ENCODE results near the gene RFK. TPM values are rescaled to one million over a fixed set of nuclear protein-coding genes. Genes with fewer than 3 reads are reported as not detected.

Gene RFK
- total and polyA plus RNA-seq, 2 of the 13 experiments (the other 11 are each of a cell fraction or from before 2014, with no cell fraction given), result 18.2 to 37.2 TPM

DNA sequence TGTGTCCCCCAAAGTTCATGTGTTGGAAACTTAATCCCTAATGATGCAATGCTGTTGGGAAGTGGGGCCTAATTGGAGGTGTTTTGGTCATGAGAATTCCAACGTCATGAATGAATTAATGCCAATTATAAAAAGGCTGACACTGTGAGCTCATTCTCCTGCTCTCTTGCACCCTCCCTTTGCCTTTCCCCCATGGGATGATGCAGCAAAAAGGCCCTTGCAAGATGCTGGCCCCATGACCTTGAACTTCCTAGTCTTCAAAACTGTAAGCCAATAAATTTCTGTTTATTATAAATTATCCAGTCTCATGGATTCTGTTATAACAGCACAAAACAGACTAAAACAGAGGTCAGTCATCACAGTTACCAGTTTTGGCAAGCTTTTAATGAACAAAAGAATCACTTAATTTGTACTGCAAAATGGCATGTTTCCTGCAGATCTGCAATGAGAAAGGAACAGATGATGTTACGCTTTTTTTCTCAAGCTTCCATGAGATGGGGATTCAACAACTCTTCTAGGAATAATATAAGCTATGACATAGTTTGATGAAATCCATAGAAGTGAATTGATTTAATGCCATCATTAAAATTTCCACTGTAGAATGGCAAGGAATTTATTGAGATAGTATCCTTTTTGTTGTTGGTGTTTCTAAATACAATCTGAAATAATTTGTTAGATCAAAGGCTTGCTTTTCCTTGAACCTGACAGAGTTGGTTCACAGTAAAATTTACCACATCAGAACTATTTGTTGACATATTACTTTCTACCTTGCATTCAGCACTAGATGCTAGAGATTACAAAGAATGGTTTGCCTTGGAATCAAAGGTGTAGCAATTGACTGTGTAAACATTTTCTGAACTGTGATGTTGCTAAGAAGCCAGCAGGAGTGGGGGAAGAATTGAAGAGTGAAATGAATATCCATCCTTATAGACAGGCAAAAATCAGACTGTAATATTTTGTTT is 29.3 kb upstream of the RFK start (continued):
- TF ChIP-seq, protein P1, sequence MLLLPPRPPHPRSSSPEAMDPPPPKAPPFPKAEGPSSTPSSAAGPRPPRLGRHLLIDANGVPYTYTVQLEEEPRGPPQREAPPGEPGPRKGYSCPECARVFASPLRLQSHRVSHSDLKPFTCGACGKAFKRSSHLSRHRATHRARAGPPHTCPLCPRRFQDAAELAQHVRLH (CRISPR knock-in tag; IDR thresholded peaks at IDR 0.05; ENCODE audit: borderline replicate concordance, low read depth), result no peak
- peak; percentile 71; the same call in 1 of the 2 replicates for TF ChIP-seq RCOR2 (CRISPR knock-in tag; IDR thresholded peaks at IDR 0.05)
- TF ChIP-seq, protein P2, sequence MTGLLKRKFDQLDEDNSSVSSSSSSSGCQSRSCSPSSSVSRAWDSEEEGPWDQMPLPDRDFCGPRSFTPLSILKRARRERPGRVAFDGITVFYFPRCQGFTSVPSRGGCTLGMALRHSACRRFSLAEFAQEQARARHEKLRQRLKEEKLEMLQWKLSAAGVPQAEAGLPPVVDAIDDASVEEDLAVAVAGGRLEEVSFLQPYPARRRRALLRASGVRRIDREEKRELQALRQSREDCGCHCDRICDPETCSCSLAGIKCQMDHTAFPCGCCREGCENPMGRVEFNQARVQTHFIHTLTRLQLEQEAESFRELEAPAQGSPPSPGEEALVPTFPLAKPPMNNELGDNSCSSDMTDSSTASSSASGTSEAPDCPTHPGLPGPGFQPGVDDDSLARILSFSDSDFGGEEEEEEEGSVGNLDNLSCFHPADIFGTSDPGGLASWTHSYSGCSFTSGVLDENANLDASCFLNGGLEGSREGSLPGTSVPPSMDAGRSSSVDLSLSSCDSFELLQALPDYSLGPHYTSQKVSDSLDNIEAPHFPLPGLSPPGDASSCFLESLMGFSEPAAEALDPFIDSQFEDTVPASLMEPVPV (CRISPR knock-in tag; IDR thresholded peaks at IDR 0.05), result no peak
- TF ChIP-seq AGO2 (optimal IDR thresholded peaks at IDR 0.05; ENCODE audit: low read depth, low read length), result no peak
- no peak for TF ChIP-seq HOXA5 (CRISPR knock-in tag; IDR thresholded peaks at IDR 0.05)
- TF ChIP-seq JDP2 (CRISPR knock-in tag; IDR thresholded peaks at IDR 0.05; ENCODE audit: borderline replicate concordance), result no peak
- TF ChIP-seq TIGD3 (CRISPR knock-in tag; IDR thresholded peaks at IDR 0.05; ENCODE audit: borderline replicate concordance), result no peak
- no peak; the same call in 1 of the 2 replicates for TF ChIP-seq AHR (CRISPR knock-in tag; IDR thresholded peaks at IDR 0.05)
- no peak for TF ChIP-seq CENPX (CRISPR knock-in tag; IDR thresholded peaks at IDR 0.05)
- TF ChIP-seq FIP1L1 (IDR thresholded peaks at IDR 0.05; ENCODE audit: borderline replicate concordance, insufficient read depth, low read depth, low read length), result no peak
- no peak for TF ChIP-seq KDM5A (IDR thresholded peaks at IDR 0.05; ENCODE audit: borderline replicate concordance, low read length)
- TF ChIP-seq, protein P3, sequence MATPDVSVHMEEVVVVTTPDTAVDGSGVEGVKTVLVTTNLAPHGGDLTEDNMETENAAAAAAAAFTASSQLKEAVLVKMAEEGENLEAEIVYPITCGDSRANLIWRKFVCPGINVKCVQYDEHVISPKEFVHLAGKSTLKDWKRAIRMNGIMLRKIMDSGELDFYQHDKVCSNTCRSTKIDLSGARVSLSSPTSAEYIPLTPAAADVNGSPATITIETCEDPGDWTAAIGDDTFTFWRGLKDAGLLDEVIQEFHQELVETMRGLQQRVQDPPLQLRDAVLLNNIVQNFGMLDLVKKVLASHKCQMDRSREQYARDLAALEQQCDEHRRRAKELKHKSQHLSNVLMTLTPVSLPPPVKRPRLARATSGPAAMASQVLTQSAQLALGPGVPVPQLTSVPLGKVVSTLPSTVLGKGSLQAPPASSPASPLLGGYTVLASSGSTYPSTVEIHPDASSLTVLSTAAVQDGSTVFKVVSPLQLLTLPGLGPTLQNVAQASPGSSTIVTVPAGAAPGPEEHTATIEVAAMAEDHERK (CRISPR knock-in tag; IDR thresholded peaks at IDR 0.05; ENCODE audit: low read depth), result no peak
- no peak for TF ChIP-seq ZFAT (CRISPR knock-in tag; conservative IDR thresholded peaks at IDR 0.05)
- TF ChIP-seq TP53 (CRISPR knock-in tag; conservative IDR thresholded peaks at IDR 0.05), result no peak
- TF ChIP-seq, protein P4, sequence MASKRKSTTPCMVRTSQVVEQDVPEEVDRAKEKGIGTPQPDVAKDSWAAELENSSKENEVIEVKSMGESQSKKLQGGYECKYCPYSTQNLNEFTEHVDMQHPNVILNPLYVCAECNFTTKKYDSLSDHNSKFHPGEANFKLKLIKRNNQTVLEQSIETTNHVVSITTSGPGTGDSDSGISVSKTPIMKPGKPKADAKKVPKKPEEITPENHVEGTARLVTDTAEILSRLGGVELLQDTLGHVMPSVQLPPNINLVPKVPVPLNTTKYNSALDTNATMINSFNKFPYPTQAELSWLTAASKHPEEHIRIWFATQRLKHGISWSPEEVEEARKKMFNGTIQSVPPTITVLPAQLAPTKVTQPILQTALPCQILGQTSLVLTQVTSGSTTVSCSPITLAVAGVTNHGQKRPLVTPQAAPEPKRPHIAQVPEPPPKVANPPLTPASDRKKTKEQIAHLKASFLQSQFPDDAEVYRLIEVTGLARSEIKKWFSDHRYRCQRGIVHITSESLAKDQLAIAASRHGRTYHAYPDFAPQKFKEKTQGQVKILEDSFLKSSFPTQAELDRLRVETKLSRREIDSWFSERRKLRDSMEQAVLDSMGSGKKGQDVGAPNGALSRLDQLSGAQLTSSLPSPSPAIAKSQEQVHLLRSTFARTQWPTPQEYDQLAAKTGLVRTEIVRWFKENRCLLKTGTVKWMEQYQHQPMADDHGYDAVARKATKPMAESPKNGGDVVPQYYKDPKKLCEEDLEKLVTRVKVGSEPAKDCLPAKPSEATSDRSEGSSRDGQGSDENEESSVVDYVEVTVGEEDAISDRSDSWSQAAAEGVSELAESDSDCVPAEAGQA (IDR thresholded peaks at IDR 0.05; ENCODE audit: low read depth), result no peak
- TF ChIP-seq, protein P4 (CRISPR knock-in tag; IDR thresholded peaks at IDR 0.05; ENCODE audit: borderline replicate concordance), result no peak
- TF ChIP-seq GATAD2A (CRISPR knock-in tag; IDR thresholded peaks at IDR 0.05), result peak; percentile 85
- no peak for TF ChIP-seq ZNF230 (CRISPR knock-in tag; IDR thresholded peaks at IDR 0.05)

All from HepG2 (cell line).